ENCODE results near the gene CERS2. TPM values are rescaled to one million over a fixed set of nuclear protein-coding genes. Genes with fewer than 3 reads are reported as not detected.

CERS2 gene
- total and polyA plus RNA-seq, 2 of the 8 experiments (the other 6 are each of a cell fraction or from before 2014, with no cell fraction given): 216 to 237 TPM

DNA sequence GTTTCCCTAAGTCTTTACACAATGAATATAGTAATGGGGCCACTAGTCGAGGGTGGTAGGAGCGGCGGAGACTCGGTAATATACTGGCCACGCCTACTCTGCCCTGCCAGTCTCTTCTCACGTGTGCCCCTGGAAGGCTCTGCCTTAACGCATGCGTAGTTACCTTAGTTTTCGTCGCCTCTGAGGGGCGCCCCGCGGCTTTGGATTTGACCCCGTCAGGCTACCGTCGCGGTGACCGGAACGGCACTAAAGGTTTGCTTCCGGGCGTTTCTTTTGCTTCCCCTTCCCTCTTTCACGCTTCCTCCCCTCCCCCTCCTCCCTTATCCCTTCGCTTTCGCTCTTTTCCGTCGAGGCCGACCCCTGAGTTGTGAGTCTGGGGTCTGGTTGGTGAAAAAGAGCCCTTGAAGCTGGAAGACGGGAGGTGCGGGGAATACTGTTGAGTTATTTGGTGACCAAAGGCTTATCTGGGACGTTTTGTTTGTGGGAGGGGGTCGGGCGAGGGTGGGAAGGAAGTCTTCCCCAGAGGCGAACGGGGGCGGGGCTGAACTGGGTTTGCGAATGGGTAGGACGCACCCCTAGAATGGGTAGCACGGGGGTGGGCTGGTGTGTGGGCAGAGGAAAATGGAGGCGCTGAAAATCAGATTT is 48.4 kb downstream of the CERS2 start, which contains the start of gene SETDB1:
Gene SETDB1, plus strand, starts transcription at position 267 of the 645 bp plus-strand sequence. CDS start 1,352 bp downstream, outside the sequence.
- peak within 1 kb of the TSS; percentile 74 to 76 for H3K4me2 ChIP-seq (ENCODE audit: insufficient read depth in 1 of 2, low read depth in 2 of 2, low read length in 2 of 2)
- H3K4ac ChIP-seq (replicated peaks; ENCODE audit: insufficient read length, low read depth, low read length): no peak within 1 kb of the TSS
- peaks cover 14 to 33% (median 21%) of the 10 kb centered on the region in 4 experiments for H3K36me3 ChIP-seq (ENCODE audit: control insufficient read depth in 2 of 4, insufficient read depth in 4 of 4, low read length in 3 of 4)
- 0 out of 2 replicates have a peak, but pooled peaks cover 2% of the 10 kb centered on the region for H3K79me1 ChIP-seq (ENCODE audit: low read depth, low read length)
- CTCF ChIA-PET (ENCODE audit: partially characterized antibody): interaction anchor here (0.6 to 1.1 kb wide), 2 partner anchors 10 to 54 kb away, joined by 3 read pairs; no protein-coding TSS in a partner anchor
- peak within 1 kb of the TSS; percentile 80 for H2BK120ac ChIP-seq (replicated peaks; ENCODE audit: low read depth, low read length)
- peak within 1 kb of the TSS; percentile 98 for H3K56ac ChIP-seq (replicated peaks; ENCODE audit: insufficient read length, low read depth, low read length)
- H3K4me3 ChIP-seq (ENCODE audit: extremely low read depth in 1 of 4, insufficient read depth in 2 of 4, low read depth in 3 of 4, low read length in 4 of 4): peak within 1 kb of the TSS; percentile 87 to 92 (median 90)
- 0 out of 2 replicates have a peak within 1 kb of the TSS, but pooled peaks have one; percentile 34 for H2AK5ac ChIP-seq (ENCODE audit: low read depth, low read length)
- H2BK12ac ChIP-seq (ENCODE audit: low read depth, low read length): no peak within 1 kb of the TSS; the same call in 1 of the 2 replicates
- H2AFZ ChIP-seq (ENCODE audit: low read length): 0 out of 2 replicates have a peak within 1 kb of the TSS, but pooled peaks have one; percentile 43
- H3K23me2 ChIP-seq (ENCODE audit: low read depth, low read length): no peaks in the 10 kb centered on the region
- DNase-seq (ENCODE audit: low read depth in 1 of 2, low spot score in 2 of 2) (peak; percentile 96 to 98), FAIRE-seq (peak; percentile 78)
- H3K27ac ChIP-seq (ENCODE audit: low read depth, low read length): peak within 1 kb of the TSS; percentile 90
- H3K4me1 ChIP-seq (replicated peaks in 1 of 4; ENCODE audit: control insufficient read depth in 3 of 4, insufficient read depth in 4 of 4, low read length in 3 of 4): peaks cover 0 to 4% (median 0%) of the 10 kb centered on the region in 4 experiments; a peak in 2 of 7 replicates
- peaks cover 0 to 15% of the 10 kb centered on the region in 2 experiments; a peak in 2 of 4 replicates for H3K79me2 ChIP-seq (ENCODE audit: control insufficient read depth in 1 of 2, insufficient read depth in 2 of 2, low read length in 2 of 2)
- peak within 1 kb of the TSS; percentile 84 for H3K18ac ChIP-seq (ENCODE audit: extremely low read depth, low read length)
- no peaks in the 10 kb centered on the region for H3K27me3 ChIP-seq (replicated peaks in 1 of 4; ENCODE audit: control insufficient read depth in 3 of 4, extremely low read depth in 1 of 4, insufficient read depth in 3 of 4, low read length in 3 of 4)
- H4K20me1 ChIP-seq (replicated peaks in 1 of 2; ENCODE audit: control insufficient read depth in 1 of 2, insufficient read depth in 2 of 2, low read length in 2 of 2): no peaks in the 10 kb centered on the region
- H3K9ac ChIP-seq (replicated peaks in 1 of 4; ENCODE audit: extremely low read depth in 1 of 4, low read depth in 3 of 4, low read length in 3 of 4): peak within 1 kb of the TSS in 3 of 4 experiments; percentile 79 to 94 (median 80); a peak in 6 of 7 replicates
- no peak within 1 kb of the TSS for H2BK20ac ChIP-seq (ENCODE audit: low read length)
- H2BK15ac ChIP-seq (ENCODE audit: low read length): no peak within 1 kb of the TSS
- H4K8ac ChIP-seq (ENCODE audit: extremely low read depth, insufficient read depth, low read length): peak within 1 kb of the TSS; percentile 99
- peak within 1 kb of the TSS; percentile 98 for H3K14ac ChIP-seq (ENCODE audit: insufficient read length)
- peak within 1 kb of the TSS; percentile 98 for H4K5ac ChIP-seq (ENCODE audit: insufficient read length, low read depth, low read length)
- peak within 1 kb of the TSS; percentile 86 for H2BK5ac ChIP-seq (ENCODE audit: low read depth, low read length)
- H3K23ac ChIP-seq (ENCODE audit: insufficient read length): no peak within 1 kb of the TSS
- H3K9me3 ChIP-seq (ENCODE audit: insufficient read depth in 2 of 2, low read depth in 1 of 2, low read length in 1 of 2): no peaks in the 10 kb centered on the region
- peak within 1 kb of the TSS; percentile 34 for H4K91ac ChIP-seq (replicated peaks; ENCODE audit: insufficient read length, low read length)
- WGBS, 2 experiments (ENCODE audit: extremely low coverage in 1 of 2, insufficient coverage in 1 of 2, insufficient read length in 1 of 2, insufficient replicate concordance in 2 of 2, low coverage in 1 of 2, low lambda C conversion rate in 2 of 2, missing lambda C conversion rate in 1 of 2): 2% methylated on average over 37 of the region's 39 CpGs; no CpG with 5 or more reads in 1 of the 2 experiments
- POLR2A ChIA-PET (ENCODE audit: partially characterized antibody): interaction anchor here (0.8 to 2.5 kb wide), 7 partner anchors 13 to 347 kb away, joined by 3 to 6 read pairs (median 5); partner anchors contain the start of genes MCL1 and MINDY1
- TF ChIP-seq RNF2 (IDR thresholded peaks at IDR 0.05; ENCODE audit: borderline replicate concordance, low read depth, low read length, missing control alignments, poor library complexity, severe bottlenecking) (no peak), E2F6 (IDR thresholded peaks at IDR 0.05) (peak; percentile 28; the same call in 1 of the 2 replicates), CTBP2 (IDR thresholded peaks at IDR 0.05; ENCODE audit: borderline replicate concordance, insufficient read depth, insufficient read length, low read length) (no peak), CBX8 (IDR thresholded peaks at IDR 0.05; ENCODE audit: borderline replicate concordance, low read depth, low read length) (no peak), TAF1 (IDR thresholded peaks at IDR 0.05; ENCODE audit: low read depth, low read length) (peak; percentile 74), POU5F1 (IDR thresholded peaks at IDR 0.05; ENCODE audit: low read depth, low read length) (no peak), TAF7 (optimal IDR thresholded peaks at IDR 0.05; ENCODE audit: borderline replicate concordance, low read depth, low read length) (peak; percentile 80)

Measured in H1 (cell line).